NCI-H146 treated with DMSO at 0.1 percent for 48 hours (cell line): Measurements from ENCODE around the gene MBL2.

Experiments used
- DNase-seq: peaks from one replicate; lab custom pipeline; 2025; ENCODE audit not compliant: unreplicated experiment; lab: John Stamatoyannopoulos, UW

Gene MBL2

GRCh38 chr10:52772623-52773022, at the start of gene MBL2:
Gene MBL2, minus strand, starts transcription at chr10:52772784. Its CDS starts 1,149 bp downstream, at chr10:52771635.
- no peak for DNase-seq

GRCh38 chr10:52820309-52820708, 47.7 kb upstream of the MBL2 start:
- DNase-seq, result no peak

- DNase-seq, result peak; percentile 35
These were observed 45.4 kb upstream of the MBL2 start for GRCh38 chr10:52818019-52818418.

- DNase-seq, result no peak
These were observed 41.9 kb upstream of the MBL2 start for GRCh38 chr10:52814506-52814905.

GRCh38 chr10:52811776-52812175, 39.2 kb upstream of the MBL2 start:
- no peak for DNase-seq

- DNase-seq, result no peak
These were observed 38.2 kb upstream of the MBL2 start for GRCh38 chr10:52810761-52811160.

GRCh38 chr10:52807803-52808202, 35.2 kb upstream of the MBL2 start:
- DNase-seq, result no peak

GRCh38 chr10:52805414-52806285, 33.1 kb upstream of the MBL2 start:
- no peak for DNase-seq

- DNase-seq, result no peak
These were observed 29.4 kb upstream of the MBL2 start for GRCh38 chr10:52801947-52802346.

- DNase-seq, result no peak
These were observed 13.5 kb upstream of the MBL2 start for GRCh38 chr10:52786098-52786497.

GRCh38 chr10:52785418-52785817, 12.8 kb upstream of the MBL2 start:
- no peak for DNase-seq

GRCh38 chr10:52783726-52784125, 11.1 kb upstream of the MBL2 start:
- no peak for DNase-seq

- DNase-seq, result no peak
These were observed 10.0 kb upstream of the MBL2 start for GRCh38 chr10:52782554-52782953.

- no peak for DNase-seq
These were observed 8.0 kb upstream of the MBL2 start for GRCh38 chr10:52780391-52781155.

- no peak for DNase-seq
These were observed 7.2 kb upstream of the MBL2 start for GRCh38 chr10:52779541-52780390.

GRCh38 chr10:52778511-52779392, 6.2 kb upstream of the MBL2 start:
- no peak for DNase-seq

GRCh38 chr10:52777414-52777813, 4.8 kb upstream of the MBL2 start:
- no peak for DNase-seq

GRCh38 chr10:52776471-52776903, 3.9 kb upstream of the MBL2 start:
- DNase-seq, result no peak

- no peak for DNase-seq
These were observed 2.6 kb upstream of the MBL2 start for GRCh38 chr10:52775132-52775647.

GRCh38 chr10:52774600-52775106, 2.1 kb upstream of the MBL2 start:
- DNase-seq, result no peak
